GM21717 (cell line): ENCODE data around the gene RAPGEF4.

ENCODE experiments used
- ATAC-seq: cut with Tn5 transposase; IDR thresholded peaks from one replicate; pipeline ENCODE4 v1.9.1; 2021; ENCODE audit warnings: mild to moderate bottlenecking, moderate library complexity; ENCODE audit not compliant: unreplicated experiment

RAPGEF4 gene

DNA sequence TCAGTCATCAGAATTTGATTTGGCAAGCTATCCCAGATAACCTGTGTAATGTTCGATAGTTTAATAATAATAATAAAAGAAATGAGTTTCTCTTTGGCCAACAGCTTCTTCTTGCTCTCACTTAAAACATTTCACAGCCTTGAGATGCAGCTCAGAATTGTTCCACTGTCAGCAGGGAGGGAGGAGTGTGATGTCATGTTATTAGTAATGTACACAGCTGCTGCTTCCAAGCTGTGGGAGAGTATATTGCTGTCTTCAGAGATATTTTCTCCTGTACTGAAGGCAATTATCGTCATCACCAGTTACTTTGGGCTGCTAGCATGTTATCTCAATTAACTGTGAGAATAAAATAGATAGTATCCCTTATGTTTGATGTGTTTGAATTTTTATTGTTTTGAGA, 193.1 kb downstream of the RAPGEF4 start:
- no peak for ATAC-seq

DNA sequence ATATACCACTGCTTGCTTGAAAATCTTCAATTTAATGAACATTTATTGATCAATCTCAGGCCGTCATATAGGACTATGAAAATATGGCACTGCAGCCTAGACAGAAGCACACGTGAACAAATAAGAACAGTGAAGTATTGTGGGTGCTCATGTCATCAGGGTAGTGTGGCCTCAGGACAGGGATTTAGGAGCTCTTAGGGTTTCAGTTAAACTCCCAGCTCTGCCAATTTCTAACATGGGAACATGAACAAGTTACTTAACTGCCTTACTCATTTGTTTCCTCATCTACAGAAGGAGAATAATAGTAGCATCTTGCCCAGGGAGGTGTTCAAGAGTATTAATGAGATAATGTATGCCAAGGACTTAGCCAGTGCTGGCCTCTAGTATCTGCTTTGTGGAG, 194.0 kb downstream of the RAPGEF4 start:
- no peak for ATAC-seq

DNA sequence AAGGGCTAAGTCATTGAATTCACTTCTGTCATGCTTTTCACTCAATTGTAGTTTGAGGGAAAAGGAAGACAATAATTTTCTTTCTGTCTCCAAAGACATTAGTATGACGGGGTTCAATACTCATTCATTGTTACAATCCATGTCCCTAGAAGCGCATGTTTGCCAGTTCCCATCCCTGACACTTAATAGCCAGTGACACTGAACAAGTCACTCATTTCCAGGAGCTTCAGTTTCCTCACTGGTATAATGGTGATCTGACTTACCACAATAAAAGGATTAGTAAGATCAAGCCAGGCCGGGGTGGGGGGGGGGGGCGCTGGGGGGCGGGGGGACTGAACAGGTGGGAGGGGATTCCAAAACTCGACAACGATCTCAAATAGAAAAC, 195.2 kb downstream of the RAPGEF4 start:
- no peak for ATAC-seq

DNA sequence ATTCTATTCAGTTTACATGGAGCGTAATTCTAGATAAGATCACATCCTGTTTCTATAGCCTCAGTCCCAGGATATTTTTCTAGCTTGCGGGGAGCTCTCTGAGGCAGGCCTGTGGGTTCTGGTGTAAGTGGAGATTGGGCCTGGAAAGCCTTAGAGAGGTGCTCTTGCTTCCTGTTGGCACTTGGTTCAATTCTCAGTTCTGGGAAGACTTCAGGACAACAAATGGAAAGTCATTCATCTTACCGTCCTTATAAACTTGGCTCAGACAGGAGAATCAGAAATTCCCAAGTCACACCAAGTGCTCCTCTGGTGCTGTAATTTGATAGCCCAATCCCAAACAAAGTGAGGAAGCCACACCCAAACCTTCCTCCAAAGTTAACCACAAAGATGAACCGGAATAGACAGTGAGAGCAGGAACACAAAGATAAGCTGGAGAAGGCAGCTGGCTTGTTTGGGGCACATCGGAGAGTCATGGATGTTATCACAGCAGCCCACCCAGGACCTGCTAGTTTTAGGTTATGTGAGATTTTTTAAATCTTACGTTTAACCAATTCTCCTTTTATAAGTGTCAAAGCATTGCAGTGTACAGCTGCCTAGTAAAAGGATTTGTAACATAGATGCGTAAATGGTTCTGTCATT, 195.7 kb downstream of the RAPGEF4 start:
- ATAC-seq: no peak

DNA sequence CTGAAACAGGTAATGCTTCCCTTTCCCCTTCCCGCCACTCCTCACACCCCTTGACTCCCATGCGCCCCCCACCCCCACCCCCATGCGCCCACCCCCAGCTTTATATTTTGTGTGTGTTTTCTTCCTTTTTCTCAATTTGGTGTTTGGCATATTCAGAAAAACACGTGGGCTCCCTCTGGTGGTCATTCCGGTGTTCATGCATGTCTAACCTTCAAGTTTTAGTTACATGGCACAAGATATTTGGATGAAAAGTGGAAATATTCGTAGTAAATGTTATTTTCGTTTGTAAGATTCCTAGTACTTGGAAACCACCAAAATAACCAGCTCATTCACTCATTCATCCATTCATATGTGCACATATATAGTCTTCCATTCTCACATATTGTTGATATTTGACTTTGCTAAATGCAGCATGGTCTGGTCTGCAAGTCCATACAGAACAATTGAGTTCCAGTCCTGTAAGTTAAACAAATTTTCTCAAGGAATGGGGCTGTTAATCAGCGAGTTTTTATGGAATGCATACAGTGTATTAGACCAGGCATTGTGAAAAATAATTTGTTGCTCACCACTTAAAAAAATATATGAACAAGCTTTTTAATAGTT, 196.4 kb downstream of the RAPGEF4 start:
- no peak for ATAC-seq

DNA sequence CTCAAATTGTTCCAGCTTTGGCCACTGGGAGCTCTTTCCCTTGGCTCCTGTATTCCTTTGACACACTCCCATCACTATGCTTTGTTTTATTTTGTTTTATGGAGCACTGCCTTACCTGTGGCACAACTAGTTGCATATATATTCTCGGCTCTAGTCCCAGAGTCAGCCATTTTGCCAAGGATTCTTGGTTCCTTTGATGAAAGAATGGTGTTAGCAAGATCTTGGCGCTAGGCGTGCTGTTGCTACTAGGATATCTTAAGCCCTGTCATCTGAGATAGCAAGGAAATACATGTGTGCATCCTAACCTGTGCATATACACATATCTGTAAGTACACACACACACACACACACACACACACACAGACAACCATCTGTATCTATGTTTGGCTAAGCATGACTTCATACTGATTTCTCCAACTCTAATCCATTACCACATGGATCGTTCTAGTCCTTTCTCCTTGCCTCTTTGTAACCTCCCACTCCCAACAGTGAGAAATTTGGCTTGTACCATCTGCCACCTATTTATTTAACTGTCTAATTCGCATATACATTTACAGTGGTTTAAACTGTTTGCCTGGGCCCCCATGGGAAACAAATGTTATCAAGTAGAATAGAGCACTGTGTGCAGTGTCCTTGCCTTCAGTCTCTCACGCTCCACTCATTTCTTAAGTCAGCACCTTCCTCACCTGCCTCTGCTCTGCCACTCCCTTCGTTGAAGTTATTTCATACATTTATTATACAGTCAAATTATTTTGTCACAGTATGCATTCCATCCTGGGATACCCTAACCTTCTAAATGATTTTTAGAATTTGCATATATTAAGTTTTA, 202.5 kb downstream of the RAPGEF4 start:
- ATAC-seq: no peak

DNA sequence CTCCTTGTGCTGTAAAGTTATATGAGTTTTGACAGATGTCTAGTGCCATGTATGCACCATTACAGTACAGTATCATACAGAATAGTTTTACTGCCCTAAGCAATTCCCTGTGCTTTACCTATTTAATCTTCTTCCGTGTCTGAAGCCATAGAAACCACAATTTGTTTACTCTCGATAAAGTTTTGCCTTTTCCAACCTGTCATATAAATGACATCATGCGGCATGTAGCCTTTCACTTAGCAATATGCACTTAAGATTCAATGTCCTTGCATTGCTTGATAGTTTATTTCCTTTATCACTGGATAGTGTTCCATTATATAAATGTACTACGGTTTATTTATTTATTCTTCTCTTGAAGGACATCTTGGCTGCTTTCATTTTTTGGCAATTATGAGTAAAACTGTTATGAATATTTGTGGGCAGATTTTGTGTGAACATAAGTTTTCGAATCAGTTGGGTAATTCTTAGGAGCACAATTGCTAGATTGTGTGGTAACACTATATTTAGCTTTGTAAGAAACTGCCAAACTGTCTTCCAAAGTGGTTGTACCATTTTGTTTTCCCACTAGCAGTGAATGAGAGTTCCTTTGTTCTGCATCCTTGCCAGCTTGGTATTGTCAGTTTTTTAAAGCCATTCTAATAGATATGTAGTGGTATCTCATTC, 203.2 kb downstream of the RAPGEF4 start:
- no peak for ATAC-seq

DNA sequence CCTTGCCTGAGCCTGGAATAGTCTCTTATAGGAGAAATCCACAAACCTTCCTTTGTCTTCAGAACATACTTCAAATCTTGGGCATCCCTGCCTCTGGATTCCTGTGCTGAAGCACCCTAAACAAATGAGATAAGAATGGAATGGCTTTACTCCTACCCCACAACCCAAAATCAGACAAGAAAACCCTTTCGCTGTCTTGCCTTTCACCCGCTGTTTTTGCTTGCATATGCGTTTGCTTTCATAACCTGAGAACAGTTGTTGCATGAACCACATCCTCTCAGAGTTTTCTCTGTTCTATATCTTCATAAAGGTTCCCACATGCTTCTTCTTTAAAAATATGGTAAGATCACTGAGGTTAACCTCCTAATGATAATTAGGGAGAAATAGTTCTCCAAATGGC, 207.9 kb downstream of the RAPGEF4 start:
- no peak for ATAC-seq

DNA sequence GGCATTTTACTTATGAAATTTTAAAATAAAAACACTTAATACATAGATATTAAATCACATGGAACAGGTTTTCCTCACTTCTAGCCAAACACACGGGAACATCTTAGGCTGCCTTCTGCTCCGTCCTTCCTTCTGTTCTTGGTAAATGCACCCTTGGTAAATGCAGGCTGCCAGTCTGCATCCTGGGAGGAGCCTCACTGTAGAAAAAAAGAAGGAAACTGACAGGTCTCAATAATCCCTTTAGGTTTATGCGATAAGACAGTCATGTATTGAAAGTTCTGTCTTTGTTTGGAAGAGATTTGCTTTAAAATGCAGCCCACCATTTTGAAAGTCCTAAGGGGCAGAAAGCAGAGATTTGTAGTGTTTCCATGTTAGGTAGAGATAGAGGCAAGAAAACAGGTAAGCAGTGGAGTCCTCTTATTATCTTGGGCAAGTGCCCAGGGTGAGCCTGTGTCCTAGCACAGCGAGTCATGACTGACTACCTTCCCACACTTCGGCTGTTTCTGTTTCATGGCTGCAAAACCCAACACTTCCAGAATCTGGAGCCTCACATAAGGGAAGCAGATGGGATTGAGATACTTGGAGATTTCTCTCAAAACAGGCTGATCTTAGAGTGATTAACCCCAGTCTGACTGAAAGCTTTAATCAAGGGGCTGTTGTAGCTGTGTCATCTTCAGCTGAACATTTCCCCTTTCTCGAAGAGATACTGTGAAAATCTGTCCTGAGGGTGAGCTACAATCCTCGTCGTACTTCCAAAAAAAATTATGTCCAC, 208.6 kb downstream of the RAPGEF4 start:
- no peak for ATAC-seq

DNA sequence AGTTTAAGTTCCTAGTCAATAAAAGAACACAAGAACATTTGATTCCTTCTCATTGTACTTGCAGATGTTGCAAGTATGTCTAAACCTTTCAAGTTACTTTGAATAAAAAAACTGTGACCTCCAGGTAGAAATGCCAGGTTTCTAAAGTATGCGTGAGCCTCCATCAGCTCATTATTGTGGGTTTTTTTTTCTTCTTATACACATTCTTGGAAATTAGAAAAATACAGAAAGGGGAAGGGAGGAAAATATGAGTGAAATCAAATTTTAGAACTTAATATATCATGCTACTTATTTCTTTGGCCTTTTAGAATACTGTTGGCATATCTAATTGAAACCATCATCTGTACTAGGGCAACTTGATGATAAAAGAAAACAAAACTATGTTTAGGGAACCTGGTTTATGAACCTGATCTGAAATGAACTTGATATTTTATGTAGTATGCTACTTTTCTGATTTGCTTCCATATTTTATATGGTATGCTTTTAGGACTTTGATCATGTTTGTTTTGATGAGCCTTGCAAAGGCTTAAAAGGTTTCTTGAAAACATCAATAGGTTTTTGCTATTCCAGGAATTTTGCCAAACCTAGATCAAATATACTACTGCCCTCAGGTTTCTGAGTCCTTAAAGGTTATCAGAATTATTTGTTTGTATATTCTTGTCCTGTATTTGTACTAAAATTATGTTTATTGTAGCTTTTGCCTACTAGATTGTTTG, 209.3 kb downstream of the RAPGEF4 start:
- no peak for ATAC-seq

DNA sequence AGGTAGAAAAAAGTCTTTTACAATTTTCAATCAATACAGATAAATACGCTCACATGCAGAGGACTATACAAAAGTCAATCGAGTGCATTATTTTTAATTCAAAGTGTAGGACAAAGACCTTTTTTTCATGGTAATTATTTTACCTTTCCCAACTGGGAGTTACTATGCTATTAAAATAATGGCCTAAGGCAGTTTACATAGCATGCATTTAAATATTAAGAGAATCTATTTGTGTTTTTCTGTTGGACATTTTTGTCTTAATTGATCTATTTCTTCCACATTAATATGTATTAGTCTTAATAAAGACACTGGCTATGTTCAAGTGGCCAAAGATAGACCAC, 209.8 kb downstream of the RAPGEF4 start:
- no peak for ATAC-seq

DNA sequence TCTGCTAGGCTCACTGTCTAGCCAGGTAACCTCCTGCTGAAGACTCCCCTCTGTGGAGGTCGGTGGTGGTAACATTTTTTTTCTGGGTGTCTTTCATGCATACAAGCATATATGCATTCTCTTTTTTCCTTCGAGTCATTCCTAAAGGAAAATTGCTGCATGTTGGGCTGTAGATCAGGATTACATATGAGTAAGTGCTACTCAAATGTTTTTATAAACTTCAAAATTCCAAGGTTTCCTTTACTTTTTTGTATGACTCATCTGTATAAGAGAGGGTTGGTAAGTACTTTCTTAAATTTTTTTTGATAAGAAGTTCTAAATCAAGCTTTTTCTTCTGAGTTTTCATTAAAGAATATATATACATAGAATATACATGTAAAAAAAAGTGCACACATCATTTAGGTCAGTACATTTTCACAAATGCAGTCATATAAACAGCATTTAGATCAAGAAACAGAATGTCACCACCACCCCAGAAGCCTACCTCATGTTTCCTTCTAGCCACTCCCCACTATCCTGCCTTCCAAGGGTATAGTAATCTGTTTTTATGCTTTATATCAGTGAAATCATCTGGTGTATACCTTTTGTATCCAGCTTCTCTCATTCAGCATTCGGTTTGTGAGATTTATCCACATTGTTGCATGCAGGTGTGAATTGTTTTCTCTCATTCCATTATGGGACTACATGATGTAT, 212.0 kb downstream of the RAPGEF4 start:
- no peak for ATAC-seq

DNA sequence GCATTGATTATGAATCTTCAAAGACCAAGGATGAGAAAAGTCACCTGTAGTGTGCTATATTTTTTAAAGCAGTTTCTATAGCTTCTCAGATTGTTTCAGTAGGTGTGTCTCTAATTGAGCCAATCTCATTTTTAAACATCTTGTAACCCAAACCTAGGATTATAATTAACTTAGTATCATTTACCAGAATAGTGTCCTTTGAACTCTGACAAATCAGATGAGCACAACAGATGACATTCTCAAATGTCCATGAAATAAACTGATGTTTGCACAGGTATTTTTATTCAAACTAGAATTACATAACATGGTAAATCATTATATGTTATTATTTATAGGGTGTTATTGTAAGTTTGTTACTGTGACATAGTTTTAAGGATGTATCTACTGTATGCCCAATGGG, 213.9 kb downstream of the RAPGEF4 start:
- ATAC-seq: no peak

DNA sequence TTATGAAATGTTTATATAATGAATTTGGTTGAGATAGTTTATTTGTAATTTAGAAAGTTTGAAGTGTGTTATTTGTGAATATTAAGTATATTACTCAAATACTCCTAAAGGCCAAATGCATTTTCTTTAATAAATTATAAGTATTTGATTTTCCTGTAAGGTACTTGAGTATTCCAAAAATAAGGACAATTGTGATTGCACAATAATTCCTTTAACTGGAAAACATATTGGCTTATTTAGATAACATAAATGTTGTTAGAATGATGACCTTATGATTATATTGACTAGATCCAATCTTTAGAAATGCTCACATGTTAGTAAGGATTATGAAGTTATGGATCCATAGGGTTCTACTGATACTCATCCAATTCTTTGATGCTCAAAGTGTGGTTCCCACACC, 214.9 kb downstream of the RAPGEF4 start:
- no peak for ATAC-seq

DNA sequence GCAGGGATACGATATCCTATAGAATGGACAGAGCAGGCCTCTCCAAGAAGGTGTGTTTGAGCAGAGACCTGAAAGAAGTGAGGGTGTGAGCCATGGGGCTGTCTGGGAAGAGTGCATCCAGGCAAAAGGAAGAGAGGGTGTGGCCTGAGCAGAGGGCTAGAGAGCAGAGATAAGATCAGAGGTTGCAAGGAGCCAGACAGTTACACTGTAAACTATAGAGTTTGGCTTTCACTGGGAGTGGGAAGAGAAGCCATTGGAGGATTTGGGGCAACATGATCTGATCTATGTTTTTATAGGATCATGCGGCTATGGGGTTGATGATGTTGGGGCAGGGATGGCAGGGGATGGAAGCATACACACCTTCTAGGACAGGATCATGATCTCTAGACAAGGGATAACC, 215.9 kb downstream of the RAPGEF4 start:
- no peak for ATAC-seq

DNA sequence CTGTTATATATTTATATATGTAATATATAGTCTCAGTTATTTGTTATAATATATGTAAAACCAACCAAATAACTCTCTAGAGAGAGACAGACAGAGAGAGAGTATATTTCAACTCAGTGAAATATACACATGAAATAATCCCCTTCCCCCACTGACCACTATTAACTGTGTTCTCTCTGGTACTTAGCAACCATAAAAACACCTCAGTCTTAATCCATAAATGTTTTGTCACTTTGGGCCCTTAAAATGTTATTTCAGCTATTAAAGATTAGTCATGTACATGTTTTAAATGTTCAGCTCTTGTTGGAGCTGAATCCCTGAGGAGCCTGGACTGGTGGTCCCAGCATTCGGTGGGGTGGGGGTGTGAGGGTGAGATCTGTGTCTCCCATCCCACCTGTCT, 217.8 kb downstream of the RAPGEF4 start:
- ATAC-seq: no peak

DNA sequence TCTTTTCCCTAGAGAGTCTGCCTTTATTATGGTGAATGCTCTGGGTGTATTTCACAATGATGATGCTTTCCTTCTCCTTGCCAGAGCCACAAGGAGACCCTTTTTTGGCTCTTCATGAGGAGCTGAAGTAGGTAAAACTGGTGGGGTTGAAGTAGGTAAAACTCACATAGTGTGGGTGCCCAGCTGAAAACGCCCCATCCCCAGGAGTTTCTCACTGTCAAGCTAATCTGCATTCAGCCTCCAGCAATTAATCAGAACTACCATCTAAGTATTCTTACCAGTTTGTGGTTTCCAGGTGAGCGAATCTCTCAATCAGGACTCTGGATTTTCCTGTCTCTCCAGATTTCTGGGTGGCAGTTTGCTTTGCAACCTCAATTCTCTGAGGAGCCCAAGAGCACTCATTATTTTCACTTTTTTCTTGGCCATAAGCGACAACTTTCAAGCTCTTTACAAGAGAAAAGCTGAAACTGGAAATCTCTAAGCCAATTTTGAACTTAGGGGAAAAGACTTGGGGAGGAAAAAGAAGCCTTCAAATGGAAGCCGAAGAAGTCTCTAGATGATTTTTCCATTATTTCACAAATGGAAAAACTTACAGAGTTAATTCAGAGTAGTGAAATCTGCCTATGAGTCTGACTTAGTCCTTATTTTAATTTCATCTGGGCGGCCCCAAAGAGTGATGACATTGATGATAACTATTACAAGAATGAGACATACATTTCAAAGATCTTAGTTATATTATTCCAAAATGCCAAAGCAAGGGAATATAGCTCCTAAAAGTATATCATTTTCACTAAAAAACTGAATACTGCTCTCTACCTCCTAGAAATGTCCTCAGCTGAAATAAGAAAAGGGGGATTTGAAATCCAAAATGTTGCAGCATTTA, 218.6 kb downstream of the RAPGEF4 start:
- ATAC-seq: no peak

DNA sequence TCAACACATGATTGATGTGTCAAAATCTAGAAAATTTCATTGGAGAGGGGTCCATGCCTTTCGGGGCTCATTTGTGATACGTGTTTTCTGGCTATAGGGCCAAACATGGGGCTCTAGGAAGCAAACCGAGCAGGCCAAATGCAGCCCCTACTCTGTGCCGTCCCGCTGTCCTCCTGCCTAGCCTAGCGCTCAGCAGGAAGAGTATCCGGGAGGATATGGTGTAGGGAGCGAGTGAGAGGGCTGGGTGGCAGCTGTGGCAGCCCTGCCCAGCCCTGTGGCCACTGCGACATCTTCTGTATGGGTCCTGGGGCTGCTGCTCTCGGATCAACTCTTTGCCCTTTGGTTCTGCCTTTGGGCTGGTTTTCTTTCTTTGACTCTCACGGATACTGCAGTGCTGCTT, 219.9 kb downstream of the RAPGEF4 start:
- ATAC-seq: no peak

DNA sequence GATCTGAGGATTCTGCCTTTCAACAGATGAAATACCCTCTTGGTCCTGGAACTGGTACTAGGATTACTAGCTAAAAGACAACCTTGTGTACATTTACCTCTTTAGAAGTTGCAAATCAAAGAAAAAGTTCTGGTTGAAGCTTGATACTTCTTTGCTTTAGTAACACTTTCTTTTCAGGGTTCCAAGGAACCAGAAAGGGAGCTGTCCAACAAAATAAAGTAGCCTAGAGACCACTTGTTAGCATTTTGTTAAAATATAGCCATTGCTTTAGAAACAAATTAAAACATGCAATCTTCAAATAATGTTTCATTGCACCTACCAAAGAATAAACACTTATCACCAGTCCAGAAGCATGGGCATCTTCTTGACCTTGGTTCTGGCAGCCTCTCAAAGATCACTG, 222.1 kb downstream of the RAPGEF4 start:
- ATAC-seq: no peak
